PC-9 (cell line): Measurements from ENCODE around the gene BPIFB1. TPM values are rescaled to one million over a fixed set of nuclear protein-coding genes. Genes with fewer than 3 reads are reported as not detected.

Experiments
- BruUV-seq: library from RNA; stranded (reverse); fragments of 400-500 nt; replicated peaks from 2 replicates; lab custom pipeline; 2021; lab: Mats Ljungman, UMichigan
- CTCF ChIA-PET: fragments of 300-600 bp; sonication (Branson Sonifier 250); formaldehyde crosslinking; loops from one replicate; lab custom pipeline; 2022; ENCODE audit warnings: antibody characterized with exemption; lab: Charles Lee
- POLR2A ChIA-PET: fragments of 300-600 bp; sonication (Branson Sonifier 250); formaldehyde crosslinking; loops from one replicate; lab custom pipeline; 2022; ENCODE audit warnings: antibody characterized with exemption; ENCODE audit not compliant: unreplicated experiment; lab: Charles Lee
- DNase-seq, 2 experiments: peaks; one replicate each; pipeline versions ENCODE4 v3.0.0 to v3.0.0-alpha.2; 2015 to 2022; ENCODE audit warnings: mixed read lengths in 1 of 2
- H2AFZ ChIP-seq: fragments of 200-600 bp; sonication (generic); 2 replicates; pipeline ENCODE4 v1.8.1; 2017; ENCODE audit warnings: antibody characterized with exemption
- H3F3A ChIP-seq: fragments of 200-600 bp; sonication (generic); 2 replicates; pipeline ENCODE4 v1.8.1; 2017; ENCODE audit warnings: antibody characterized with exemption, mild to moderate bottlenecking, low read depth; ENCODE audit not compliant: insufficient read depth
- H3K27ac ChIP-seq: fragments of 200-600 bp; sonication (generic); 2 replicates; pipeline ENCODE4 v1.6.1; 2016; ENCODE audit warnings: mixed run types
- H3K27me3 ChIP-seq: fragments of 200-600 bp; sonication (generic); 2 replicates; pipeline ENCODE4 v1.6.1; 2016; ENCODE audit warnings: low read depth, mixed run types; ENCODE audit not compliant: insufficient read depth
- H3K36me3 ChIP-seq: fragments of 200-600 bp; sonication (generic); 2 replicates; pipeline ENCODE4 v1.6.1; 2016; ENCODE audit warnings: low read depth, mixed run types
- H3K4me1 ChIP-seq: fragments of 200-600 bp; sonication (generic); replicated peaks from 2 replicates; pipeline ENCODE4 v1.6.1; 2016; ENCODE audit warnings: mixed run types; ENCODE audit not compliant: insufficient read depth
- H3K4me2 ChIP-seq: fragments of 200-600 bp; sonication (generic); 2 replicates; pipeline ENCODE4 v1.6.1; 2017; ENCODE audit warnings: mixed run types
- H3K4me3 ChIP-seq: fragments of 200-600 bp; sonication (generic); 2 replicates; pipeline ENCODE4 v1.6.1; 2016; ENCODE audit warnings: mixed run types
- H3K79me2 ChIP-seq: fragments of 200-600 bp; sonication (generic); 2 replicates; pipeline ENCODE4 v1.6.1; 2017; ENCODE audit warnings: low read depth, mixed run types
- H3K9me2 ChIP-seq: fragments of 200-600 bp; sonication (generic); 2 replicates; pipeline ENCODE4 v1.8.1; 2017; ENCODE audit warnings: mild to moderate bottlenecking; ENCODE audit not compliant: insufficient read depth
- H3K9me3 ChIP-seq: fragments of 200-600 bp; sonication (generic); 2 replicates; pipeline ENCODE4 v1.8.1; 2016; ENCODE audit warnings: low read depth; ENCODE audit not compliant: insufficient read depth
- H4K20me1 ChIP-seq: fragments of 200-600 bp; sonication (generic); 2 replicates; pipeline ENCODE4 v1.8.1; 2017; ENCODE audit not compliant: insufficient read depth
- EZH2 ChIP-seq: fragments of 200-600 bp; sonication (generic); IDR thresholded peaks from 2 replicates; pipeline ENCODE4 v1.8.0; 2017; ENCODE audit warnings: antibody characterized with exemption, low read depth
- intact Hi-C: fragments of 100-400 bp; cut with micrococcal nuclease; formaldehyde crosslinking; loops from one replicate; pipeline ENCODE4 v1.10.0; 2022; ENCODE audit not compliant: unreplicated experiment
- total RNA-seq: library from RNA; stranded (reverse); gene quantifications from 2 replicates; pipeline ENCODE4 v1.2.3, GENCODE V29; 2021
- TF ChIP-seq, protein P1 (sequence below): fragments of 200-600 bp; sonication (generic); conservative IDR thresholded peaks from 2 replicates; pipeline ENCODE4 v1.6.1; 2017; ENCODE audit warnings: mixed run types, antibody characterized with exemption, mild to moderate bottlenecking, moderate library complexity

The BPIFB1 gene
- total RNA-seq, 1 experiment from 2014 or later: not detected

DNA sequence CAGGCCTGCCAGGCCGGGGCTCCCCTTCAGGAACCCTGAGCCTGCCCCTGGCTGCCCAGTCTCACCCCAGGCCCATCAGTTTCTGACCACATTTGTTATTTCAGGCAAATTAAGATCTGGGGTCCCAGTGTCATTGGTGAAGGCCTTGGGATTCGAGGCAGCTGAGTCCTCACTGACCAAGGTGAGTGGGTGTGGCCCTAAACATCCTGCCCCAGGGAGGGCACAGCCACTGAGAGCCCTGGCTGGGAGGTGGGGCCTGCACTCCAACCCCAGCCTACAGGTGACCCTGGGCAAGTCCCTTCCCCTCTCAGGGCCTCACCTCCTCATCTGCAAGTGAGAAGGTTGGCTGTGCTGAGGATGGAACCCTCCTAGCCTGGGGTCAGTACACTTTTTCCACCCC is 23.8 kb downstream of the BPIFB1 start:
- Histone ChIP-seq H3K79me2 (no peaks in the 10 kb centered on the region), H3K4me1 (peaks cover 5% of the 10 kb centered on the region), H3F3A (peaks cover 13% of the 10 kb centered on the region; the same call in 1 of the 2 replicates), H3K9me3 (no peaks in the 10 kb centered on the region), H4K20me1 (no peaks in the 10 kb centered on the region), H3K36me3 (no peaks in the 10 kb centered on the region), H3K27me3 (0 out of 2 replicates have a peak, but pooled peaks cover under 1% of the 10 kb centered on the region), H3K4me2 (no peak overlapping the region), H2AFZ (no peak overlapping the region), H3K4me3 (no peak overlapping the region), H3K27ac (no peak overlapping the region), H3K9me2 (no peaks in the 10 kb centered on the region)
- ChIA-PET POLR2A (interaction anchor here (0.6 kb wide), 1 partner anchor 911 kb away, joined by 9 read pairs; no protein-coding TSS in a partner anchor), CTCF (no interaction called here)
- no peak for TF ChIP-seq EZH2
- TF ChIP-seq, protein P1, sequence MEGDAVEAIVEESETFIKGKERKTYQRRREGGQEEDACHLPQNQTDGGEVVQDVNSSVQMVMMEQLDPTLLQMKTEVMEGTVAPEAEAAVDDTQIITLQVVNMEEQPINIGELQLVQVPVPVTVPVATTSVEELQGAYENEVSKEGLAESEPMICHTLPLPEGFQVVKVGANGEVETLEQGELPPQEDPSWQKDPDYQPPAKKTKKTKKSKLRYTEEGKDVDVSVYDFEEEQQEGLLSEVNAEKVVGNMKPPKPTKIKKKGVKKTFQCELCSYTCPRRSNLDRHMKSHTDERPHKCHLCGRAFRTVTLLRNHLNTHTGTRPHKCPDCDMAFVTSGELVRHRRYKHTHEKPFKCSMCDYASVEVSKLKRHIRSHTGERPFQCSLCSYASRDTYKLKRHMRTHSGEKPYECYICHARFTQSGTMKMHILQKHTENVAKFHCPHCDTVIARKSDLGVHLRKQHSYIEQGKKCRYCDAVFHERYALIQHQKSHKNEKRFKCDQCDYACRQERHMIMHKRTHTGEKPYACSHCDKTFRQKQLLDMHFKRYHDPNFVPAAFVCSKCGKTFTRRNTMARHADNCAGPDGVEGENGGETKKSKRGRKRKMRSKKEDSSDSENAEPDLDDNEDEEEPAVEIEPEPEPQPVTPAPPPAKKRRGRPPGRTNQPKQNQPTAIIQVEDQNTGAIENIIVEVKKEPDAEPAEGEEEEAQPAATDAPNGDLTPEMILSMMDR: no peak
- peak in 1 of 2 experiments; percentile 30 for DNase-seq
- no TSS peak for BruUV-seq
- intact Hi-C loops: no loop called here

DNA sequence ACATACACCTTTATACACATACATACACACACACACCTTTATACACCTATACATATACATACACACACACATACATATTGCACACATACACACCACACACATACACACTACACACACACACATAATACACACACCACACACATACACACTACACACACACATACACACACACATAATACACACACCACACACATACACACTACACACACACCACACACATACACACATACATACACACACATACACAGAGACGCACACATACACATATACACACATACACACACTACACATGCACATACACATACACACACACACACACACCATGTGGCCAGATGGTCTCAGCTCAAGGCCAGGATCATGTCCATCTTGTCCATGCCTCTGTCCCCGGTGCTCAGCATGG is 25.7 kb downstream of the BPIFB1 start:
- Histone ChIP-seq H3K4me3 (no peak overlapping the region), H3K27ac (no peak overlapping the region), H3K79me2 (no peaks in the 10 kb centered on the region), H3K4me2 (no peak overlapping the region), H3K9me2 (no peaks in the 10 kb centered on the region), H3F3A (peaks cover 13% of the 10 kb centered on the region; the same call in 1 of the 2 replicates), H3K4me1 (peaks cover 5% of the 10 kb centered on the region), H3K27me3 (no peaks in the 10 kb centered on the region; the same call in 1 of the 2 replicates), H2AFZ (no peak overlapping the region), H3K9me3 (no peaks in the 10 kb centered on the region), H4K20me1 (no peaks in the 10 kb centered on the region), H3K36me3 (no peaks in the 10 kb centered on the region)
- BruUV-seq: no TSS peak
- intact Hi-C loops: no loop called here
- ChIA-PET CTCF (no interaction called here), POLR2A (no interaction called here)
- DNase-seq: no peak
- TF ChIP-seq EZH2: no peak
- TF ChIP-seq, protein P1: no peak

DNA sequence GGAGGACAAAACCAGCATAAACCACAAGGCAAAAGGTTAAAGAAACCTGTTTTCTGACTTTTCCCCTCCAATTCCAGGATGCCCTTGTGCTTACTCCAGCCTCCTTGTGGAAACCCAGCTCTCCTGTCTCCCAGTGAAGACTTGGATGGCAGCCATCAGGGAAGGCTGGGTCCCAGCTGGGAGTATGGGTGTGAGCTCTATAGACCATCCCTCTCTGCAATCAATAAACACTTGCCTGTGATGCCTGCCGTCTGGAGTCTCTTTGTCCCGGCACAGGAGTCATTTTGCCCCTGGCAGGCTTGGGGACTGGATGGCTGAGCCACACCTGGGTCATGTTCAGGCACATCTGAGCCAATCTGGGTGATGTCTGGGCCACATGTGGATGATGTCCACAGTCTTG is 26.6 kb downstream of the BPIFB1 start:
- no peaks in the 10 kb centered on the region for H3K9me3 ChIP-seq
- no peak overlapping the region for H3K4me3 ChIP-seq
- no peaks in the 10 kb centered on the region for H4K20me1 ChIP-seq
- peak in 1 of 2 experiments; percentile 33 for DNase-seq
- peaks cover 13% of the 10 kb centered on the region; the same call in 1 of the 2 replicates for H3F3A ChIP-seq
- no peaks in the 10 kb centered on the region for H3K79me2 ChIP-seq
- ChIA-PET CTCF (no interaction called here), POLR2A (no interaction called here)
- no peak overlapping the region for H3K4me2 ChIP-seq
- no peak overlapping the region for H3K27ac ChIP-seq
- no peaks in the 10 kb centered on the region for H3K36me3 ChIP-seq
- intact Hi-C loops: no loop called here
- no TSS peak for BruUV-seq
- TF ChIP-seq, protein P1: no peak
- TF ChIP-seq EZH2: no peak
- H3K4me1 ChIP-seq: peaks cover 5% of the 10 kb centered on the region
- H3K9me2 ChIP-seq: no peaks in the 10 kb centered on the region
- no peak overlapping the region for H2AFZ ChIP-seq
- H3K27me3 ChIP-seq: no peaks in the 10 kb centered on the region; the same call in 1 of the 2 replicates
